ENCODE measurements around the gene RPS8.

GRCh38 chr1:44788120-44788860, 12.9 kb downstream of the RPS8 start, which contains the start of gene BEST4:
- TF ChIP-seq EP300 (IDR thresholded peaks at IDR 0.05; ENCODE audit: borderline replicate concordance) (no peak), REST (IDR thresholded peaks at IDR 0.05; ENCODE audit: low read depth) (no peak), MAX (IDR thresholded peaks at IDR 0.05) (no peak), FOXM1 (IDR thresholded peaks at IDR 0.05; ENCODE audit: borderline replicate concordance, low read depth) (no peak), EGR1 (IDR thresholded peaks at IDR 0.05) (no peak), CEBPB (IDR thresholded peaks at IDR 0.05) (no peak), TAF1 (IDR thresholded peaks at IDR 0.05; ENCODE audit: low read depth) (no peak)

Data from Ishikawa (cell line).